Measurements from ENCODE around the gene NFIX.
"Not testable (repeated sequence)": the region's sequence is repeated elsewhere in the genome, so short reads cannot be mapped to it uniquely, and the experiment has no call there.

NFIX gene

GRCh38 chr19:12953138-12953798 lies 42.0 kb upstream of the NFIX start:
- peaks cover 67% of the 10 kb centered on the region for H3K36me3 ChIP-seq (ENCODE audit: insufficient read depth, low read depth, low read length)
- no peak overlapping the region for H3K27ac ChIP-seq (ENCODE audit: low read length)
- no peak overlapping the region for H3K9ac ChIP-seq (ENCODE audit: low read depth, low read length)
- 0 out of 2 replicates have a peak, but pooled peaks cover 11% of the 10 kb centered on the region for H3K4me1 ChIP-seq (ENCODE audit: insufficient read depth, low read length)
- no peaks in the 10 kb centered on the region for H3K27me3 ChIP-seq (ENCODE audit: insufficient read depth, low read length)
- H3K4me3 ChIP-seq (ENCODE audit: low read length): no peak overlapping the region
- H3K9me3 ChIP-seq (ENCODE audit: insufficient read depth, low read depth, low read length): no peaks in the 10 kb centered on the region

- H3K4me3 ChIP-seq (ENCODE audit: low read length): no peak overlapping the region
- H3K27me3 ChIP-seq (ENCODE audit: insufficient read depth, low read length): no peaks in the 10 kb centered on the region
- H3K9me3 ChIP-seq (ENCODE audit: insufficient read depth, low read depth, low read length): no peaks in the 10 kb centered on the region
- H3K4me1 ChIP-seq (ENCODE audit: insufficient read depth, low read length): 0 out of 2 replicates have a peak, but pooled peaks cover 11% of the 10 kb centered on the region
- peaks cover 60% of the 10 kb centered on the region for H3K36me3 ChIP-seq (ENCODE audit: insufficient read depth, low read depth, low read length)
- H3K9ac ChIP-seq (ENCODE audit: low read depth, low read length): no peak overlapping the region
- no peak overlapping the region for H3K27ac ChIP-seq (ENCODE audit: low read length)
These were observed 41.3 kb upstream of the NFIX start for GRCh38 chr19:12953799-12954611.

- Histone ChIP-seq H3K9ac (ENCODE audit: low read depth, low read length) (no peak overlapping the region), H3K9me3 (ENCODE audit: insufficient read depth, low read depth, low read length) (no peaks in the 10 kb centered on the region), H3K4me3 (ENCODE audit: low read length) (no peak overlapping the region), H3K27me3 (ENCODE audit: insufficient read depth, low read length) (no peaks in the 10 kb centered on the region), H3K36me3 (ENCODE audit: insufficient read depth, low read depth, low read length) (peaks cover 54% of the 10 kb centered on the region), H3K27ac (ENCODE audit: low read length) (no peak overlapping the region), H3K4me1 (ENCODE audit: insufficient read depth, low read length) (0 out of 2 replicates have a peak, but pooled peaks cover 11% of the 10 kb centered on the region)
These were observed 40.7 kb upstream of the NFIX start for GRCh38 chr19:12954612-12954962.

- H3K27ac ChIP-seq (ENCODE audit: low read length); H3K27me3 ChIP-seq (ENCODE audit: insufficient read depth, low read length); H3K9me3 ChIP-seq (ENCODE audit: insufficient read depth, low read depth, low read length): not testable (repeated sequence)
- H3K4me1 ChIP-seq (ENCODE audit: insufficient read depth, low read length): 0 out of 2 replicates have a peak, but pooled peaks cover 11% of the 10 kb centered on the region
- peaks cover 45% of the 10 kb centered on the region for H3K36me3 ChIP-seq (ENCODE audit: insufficient read depth, low read depth, low read length)
- peak overlapping the region; percentile 84 for H3K4me3 ChIP-seq (ENCODE audit: low read length)
- peak overlapping the region; percentile 88; the same call in 1 of the 2 replicates for H3K9ac ChIP-seq (ENCODE audit: low read depth, low read length)
These were observed 39.7 kb upstream of the NFIX start for GRCh38 chr19:12955575-12955974.

- no peaks in the 10 kb centered on the region for H3K9me3 ChIP-seq (ENCODE audit: insufficient read depth, low read depth, low read length)
- no peak overlapping the region for H3K27ac ChIP-seq (ENCODE audit: low read length)
- H3K4me1 ChIP-seq (ENCODE audit: insufficient read depth, low read length): 0 out of 2 replicates have a peak, but pooled peaks cover 11% of the 10 kb centered on the region
- peak overlapping the region; percentile 84 for H3K4me3 ChIP-seq (ENCODE audit: low read length)
- H3K9ac ChIP-seq (ENCODE audit: low read depth, low read length): peak overlapping the region; percentile 88; the same call in 1 of the 2 replicates
- no peaks in the 10 kb centered on the region for H3K27me3 ChIP-seq (ENCODE audit: insufficient read depth, low read length)
- peaks cover 41% of the 10 kb centered on the region for H3K36me3 ChIP-seq (ENCODE audit: insufficient read depth, low read depth, low read length)
These were observed 39.3 kb upstream of the NFIX start for GRCh38 chr19:12955996-12956395.

GRCh38 chr19:12956446-12957388 lies 38.6 kb upstream of the NFIX start, which contains the start of gene GADD45GIP1:
Gene GADD45GIP1 (minus strand): TSS chr19:12957223. CDS start chr19:12957212, 11 bp downstream.
- H3K27me3 ChIP-seq (ENCODE audit: insufficient read depth, low read length): no peaks in the 10 kb centered on the region
- H3K27ac ChIP-seq (ENCODE audit: low read length): peak within 1 kb of the TSS; percentile 32
- H3K36me3 ChIP-seq (ENCODE audit: insufficient read depth, low read depth, low read length): peaks cover 35% of the 10 kb centered on the region
- H3K4me3 ChIP-seq (ENCODE audit: low read length): peak within 1 kb of the TSS; percentile 84
- peak within 1 kb of the TSS; percentile 88 for H3K9ac ChIP-seq (ENCODE audit: low read depth, low read length)
- 0 out of 2 replicates have a peak, but pooled peaks cover 11% of the 10 kb centered on the region for H3K4me1 ChIP-seq (ENCODE audit: insufficient read depth, low read length)
- H3K9me3 ChIP-seq (ENCODE audit: insufficient read depth, low read depth, low read length): no peaks in the 10 kb centered on the region

- peak overlapping the region; percentile 32 for H3K27ac ChIP-seq (ENCODE audit: low read length)
These were observed 37.8 kb upstream of the NFIX start for GRCh38 chr19:12957389-12957952.

GRCh38 chr19:12959481-12959880 lies 35.8 kb upstream of the NFIX start:
- H3K9ac ChIP-seq (ENCODE audit: low read depth, low read length): no peak overlapping the region
- H3K9me3 ChIP-seq (ENCODE audit: insufficient read depth, low read depth, low read length): no peaks in the 10 kb centered on the region
- 0 out of 2 replicates have a peak, but pooled peaks cover 11% of the 10 kb centered on the region for H3K4me1 ChIP-seq (ENCODE audit: insufficient read depth, low read length)
- H3K27me3 ChIP-seq (ENCODE audit: insufficient read depth, low read length): no peaks in the 10 kb centered on the region
- H3K27ac ChIP-seq (ENCODE audit: low read length): no peak overlapping the region
- H3K4me3 ChIP-seq (ENCODE audit: low read length): no peak overlapping the region
- H3K36me3 ChIP-seq (ENCODE audit: insufficient read depth, low read depth, low read length): peaks cover 9% of the 10 kb centered on the region; the same call in 1 of the 2 replicates

More at GRCh38 chr19:12957389-12957952, 37.8 kb upstream of the NFIX start:
- Histone ChIP-seq H3K4me1 (ENCODE audit: insufficient read depth, low read length) (0 out of 2 replicates have a peak, but pooled peaks cover 11% of the 10 kb centered on the region), H3K4me3 (ENCODE audit: low read length) (peak overlapping the region; percentile 84), H3K9ac (ENCODE audit: low read depth, low read length) (peak overlapping the region; percentile 88), H3K36me3 (ENCODE audit: insufficient read depth, low read depth, low read length) (peaks cover 27% of the 10 kb centered on the region)
- not testable (repeated sequence) for H3K27me3 ChIP-seq (ENCODE audit: insufficient read depth, low read length); H3K9me3 ChIP-seq (ENCODE audit: insufficient read depth, low read depth, low read length)

- peak overlapping the region; percentile 81; the same call in 1 of the 2 replicates for H3K9ac ChIP-seq (ENCODE audit: low read depth, low read length)
- no peaks in the 10 kb centered on the region for H3K27me3 ChIP-seq (ENCODE audit: insufficient read depth, low read length)
- peaks cover 3% of the 10 kb centered on the region; the same call in 1 of the 2 replicates for H3K4me1 ChIP-seq (ENCODE audit: insufficient read depth, low read length)
- no peaks in the 10 kb centered on the region for H3K9me3 ChIP-seq (ENCODE audit: insufficient read depth, low read depth, low read length)
- peak overlapping the region; percentile 73 for H3K4me3 ChIP-seq (ENCODE audit: low read length)
- H3K36me3 ChIP-seq (ENCODE audit: insufficient read depth, low read depth, low read length): no peaks in the 10 kb centered on the region
- H3K27ac ChIP-seq (ENCODE audit: low read length): no peak overlapping the region
These were observed 30.1 kb upstream of the NFIX start for GRCh38 chr19:12965017-12965811.

- Histone ChIP-seq H3K4me1 (ENCODE audit: insufficient read depth, low read length) (peaks cover 3% of the 10 kb centered on the region; the same call in 1 of the 2 replicates), H3K36me3 (ENCODE audit: insufficient read depth, low read depth, low read length) (no peaks in the 10 kb centered on the region), H3K9me3 (ENCODE audit: insufficient read depth, low read depth, low read length) (no peaks in the 10 kb centered on the region), H3K9ac (ENCODE audit: low read depth, low read length) (peak overlapping the region; percentile 81; the same call in 1 of the 2 replicates), H3K4me3 (ENCODE audit: low read length) (peak overlapping the region; percentile 73; the same call in 1 of the 2 replicates), H3K27ac (ENCODE audit: low read length) (no peak overlapping the region), H3K27me3 (ENCODE audit: insufficient read depth, low read length) (no peaks in the 10 kb centered on the region)
These were observed 29.5 kb upstream of the NFIX start for GRCh38 chr19:12965812-12966135.

Measured in iPS-20b (cell line).